ENCODE measurements around the gene ZBTB48. TPM values are rescaled to one million over a fixed set of nuclear protein-coding genes. Genes with fewer than 3 reads are reported as not detected.

The ZBTB48 gene
- total and polyA plus RNA-seq, 4 donors = 21.6 to 41.3 (median 34.3) TPM

- Histone ChIP-seq H3K27me3 (ENCODE audit: control insufficient read depth in 3 of 3, insufficient read depth in 3 of 3, low read length in 2 of 3) (no peaks in the 10 kb centered on the region), H3K36me3 (ENCODE audit: control insufficient read depth in 4 of 4, insufficient read depth in 4 of 4, low read length in 4 of 4) (peaks cover 21 to 32% (median 26%) of the 10 kb centered on the region in 4 donors), H3K4me1 (ENCODE audit: control insufficient read depth in 5 of 5, insufficient read depth in 5 of 5, low read length in 5 of 5) (no peaks in the 10 kb centered on the region), H3K4me3 (no peak overlapping the region), H3K9ac (ENCODE audit: insufficient read depth in 1 of 2, low read length in 2 of 2) (no peak overlapping the region), H3K9me3 (ENCODE audit: control insufficient read depth in 4 of 4, insufficient read depth in 3 of 4, low read length in 3 of 4) (no peaks in the 10 kb centered on the region), H3K27ac (ENCODE audit: low read depth in 1 of 2, low read length in 1 of 2) (no peak overlapping the region)
- no peak for TF ChIP-seq CTCF (IDR thresholded peaks at IDR 0.05; ENCODE audit: control extremely low read depth, extremely low read depth)
- DNase-seq (no peak), ATAC-seq (ENCODE audit: insufficient read depth, low FRiP score) (no peak)
- WGBS, 2 donors = 89 to 96% methylated on average over 8 of the region's 8 CpGs
These were observed 45.5 kb upstream of the ZBTB48 start for GRCh38 chr1:6534248-6534822.

GRCh38 chr1:6535214-6535613, 44.6 kb upstream of the ZBTB48 start:
- no peak for ATAC-seq (ENCODE audit: insufficient read depth, low FRiP score)
- no peak overlapping the region for H3K4me3 ChIP-seq
- TF ChIP-seq CTCF (IDR thresholded peaks at IDR 0.05; ENCODE audit: control extremely low read depth, extremely low read depth) = no peak
- H3K36me3 ChIP-seq (ENCODE audit: control insufficient read depth in 4 of 4, insufficient read depth in 4 of 4, low read length in 4 of 4) = peaks cover 21 to 31% (median 28%) of the 10 kb centered on the region in 4 donors
- no peak overlapping the region for H3K27ac ChIP-seq (ENCODE audit: low read depth in 1 of 2, low read length in 1 of 2)
- DNase-seq = no peak
- no peak overlapping the region for H3K9ac ChIP-seq (ENCODE audit: insufficient read depth in 1 of 2, low read length in 2 of 2)
- H3K27me3 ChIP-seq (ENCODE audit: control insufficient read depth in 3 of 3, insufficient read depth in 3 of 3, low read length in 2 of 3) = no peaks in the 10 kb centered on the region
- WGBS, 2 donors = 86 to 93% methylated on average over 4 of the region's 4 CpGs
- no peaks in the 10 kb centered on the region for H3K9me3 ChIP-seq (ENCODE audit: control insufficient read depth in 4 of 4, insufficient read depth in 3 of 4, low read length in 3 of 4)
- no peaks in the 10 kb centered on the region for H3K4me1 ChIP-seq (ENCODE audit: control insufficient read depth in 5 of 5, insufficient read depth in 5 of 5, low read length in 5 of 5)

GRCh38 chr1:6536291-6536690, 43.5 kb upstream of the ZBTB48 start:
- no peak for ATAC-seq (ENCODE audit: insufficient read depth, low FRiP score)
- Histone ChIP-seq H3K27me3 (ENCODE audit: control insufficient read depth in 3 of 3, insufficient read depth in 3 of 3, low read length in 2 of 3) (no peaks in the 10 kb centered on the region), H3K36me3 (ENCODE audit: control insufficient read depth in 4 of 4, insufficient read depth in 4 of 4, low read length in 4 of 4) (peaks cover 15 to 34% (median 22%) of the 10 kb centered on the region in 4 donors)

More at GRCh38 chr1:6536291-6536690, 43.5 kb upstream of the ZBTB48 start:
- H3K9ac ChIP-seq (ENCODE audit: insufficient read depth in 1 of 2, low read length in 2 of 2) = no peak overlapping the region
- no peaks in the 10 kb centered on the region for H3K4me1 ChIP-seq (ENCODE audit: control insufficient read depth in 5 of 5, insufficient read depth in 5 of 5, low read length in 5 of 5)
- H3K27ac ChIP-seq (ENCODE audit: low read depth in 1 of 2, low read length in 1 of 2) = no peak overlapping the region
- WGBS, 2 donors = 76 to 94% methylated on average over 5 of the region's 5 CpGs
- no peak overlapping the region for H3K4me3 ChIP-seq
- TF ChIP-seq CTCF (IDR thresholded peaks at IDR 0.05; ENCODE audit: control extremely low read depth, extremely low read depth) = no peak
- DNase-seq = no peak
- no peaks in the 10 kb centered on the region for H3K9me3 ChIP-seq (ENCODE audit: control insufficient read depth in 4 of 4, insufficient read depth in 3 of 4, low read length in 3 of 4)
